ENCODE data around the gene CCDC51.

DNA sequence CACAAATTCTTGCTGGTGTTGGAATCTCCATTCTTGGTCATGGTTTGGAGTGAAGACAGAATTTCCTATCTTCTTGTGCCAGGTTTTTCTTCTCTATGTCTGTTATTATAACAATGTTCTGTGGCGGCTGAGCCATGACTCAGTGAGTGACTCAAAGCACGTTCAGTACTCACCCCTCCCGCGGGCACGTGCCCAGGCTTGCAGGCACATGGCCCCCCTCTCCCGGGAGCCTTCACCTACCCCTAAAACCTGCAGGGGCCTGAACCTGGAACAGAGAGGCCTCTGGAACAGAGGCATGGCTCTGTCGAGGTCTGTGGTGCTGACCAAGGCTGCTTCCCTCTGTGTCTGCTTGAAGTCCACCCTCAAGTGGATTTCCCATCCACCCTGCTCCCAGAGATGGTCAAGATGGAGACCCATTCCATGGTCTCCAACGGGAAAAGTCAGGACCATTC is 37.6 kb downstream of the CCDC51 start:
- TF ChIP-seq JUNB (IDR thresholded peaks at IDR 0.05) = no peak
- TF ChIP-seq, protein P1, sequence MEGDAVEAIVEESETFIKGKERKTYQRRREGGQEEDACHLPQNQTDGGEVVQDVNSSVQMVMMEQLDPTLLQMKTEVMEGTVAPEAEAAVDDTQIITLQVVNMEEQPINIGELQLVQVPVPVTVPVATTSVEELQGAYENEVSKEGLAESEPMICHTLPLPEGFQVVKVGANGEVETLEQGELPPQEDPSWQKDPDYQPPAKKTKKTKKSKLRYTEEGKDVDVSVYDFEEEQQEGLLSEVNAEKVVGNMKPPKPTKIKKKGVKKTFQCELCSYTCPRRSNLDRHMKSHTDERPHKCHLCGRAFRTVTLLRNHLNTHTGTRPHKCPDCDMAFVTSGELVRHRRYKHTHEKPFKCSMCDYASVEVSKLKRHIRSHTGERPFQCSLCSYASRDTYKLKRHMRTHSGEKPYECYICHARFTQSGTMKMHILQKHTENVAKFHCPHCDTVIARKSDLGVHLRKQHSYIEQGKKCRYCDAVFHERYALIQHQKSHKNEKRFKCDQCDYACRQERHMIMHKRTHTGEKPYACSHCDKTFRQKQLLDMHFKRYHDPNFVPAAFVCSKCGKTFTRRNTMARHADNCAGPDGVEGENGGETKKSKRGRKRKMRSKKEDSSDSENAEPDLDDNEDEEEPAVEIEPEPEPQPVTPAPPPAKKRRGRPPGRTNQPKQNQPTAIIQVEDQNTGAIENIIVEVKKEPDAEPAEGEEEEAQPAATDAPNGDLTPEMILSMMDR (IDR thresholded peaks at IDR 0.05) = no peak

All from A549 (cell line).